Measurements from ENCODE around the gene P2RX4.
"Not testable (repeated sequence)": the region's sequence is repeated elsewhere in the genome, so short reads cannot be mapped to it uniquely, and the experiment has no call there.

The P2RX4 gene

GRCh38 chr12:121187501-121187900, 22.4 kb upstream of the P2RX4 start:
- no peak for DNase-seq (ENCODE audit: low read depth in 3 of 3, low spot score in 1 of 3)

- no peak for DNase-seq (ENCODE audit: low read depth in 3 of 3, low spot score in 1 of 3)
Observed at GRCh38 chr12:121188227-121188626, 21.7 kb upstream of the P2RX4 start.

- no peak for DNase-seq (ENCODE audit: low read depth in 3 of 3, low spot score in 1 of 3)
Observed at GRCh38 chr12:121189131-121189530, 20.8 kb upstream of the P2RX4 start.

GRCh38 chr12:121189619-121190155, 20.2 kb upstream of the P2RX4 start:
- DNase-seq (ENCODE audit: low read depth in 3 of 3, low spot score in 1 of 3), result no peak

- DNase-seq (ENCODE audit: low read depth in 3 of 3, low spot score in 1 of 3), result no peak
Observed at GRCh38 chr12:121190523-121191031, 19.4 kb upstream of the P2RX4 start.

GRCh38 chr12:121191151-121191550, 18.8 kb upstream of the P2RX4 start:
- DNase-seq (ENCODE audit: low read depth in 3 of 3, low spot score in 1 of 3), result no peak

DNA sequence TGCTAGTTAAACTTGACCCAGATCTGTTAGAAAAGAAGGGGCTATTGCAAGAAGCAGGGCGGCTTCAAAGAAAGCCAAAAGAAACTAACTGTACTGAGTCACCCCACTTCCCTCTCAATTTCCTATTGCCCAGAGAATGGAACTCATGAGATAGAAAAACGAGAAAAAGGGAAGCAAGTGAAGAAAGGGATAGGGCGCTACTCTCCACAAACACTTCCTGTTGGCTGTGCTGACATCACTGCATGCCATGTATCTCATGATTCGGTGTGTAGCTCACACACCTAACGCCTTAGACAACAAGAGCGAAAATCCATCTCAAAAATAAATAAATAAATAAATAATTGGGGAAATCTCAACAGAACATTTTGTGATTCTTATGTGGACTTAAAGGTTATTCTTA, 13.0 kb upstream of the P2RX4 start:
- DNase-seq (ENCODE audit: low read depth in 3 of 3, low spot score in 1 of 3), result no peak

- DNase-seq (ENCODE audit: low read depth in 3 of 3, low spot score in 1 of 3), result no peak
Observed at GRCh38 chr12:121198949-121199348, 11.0 kb upstream of the P2RX4 start.

DNA sequence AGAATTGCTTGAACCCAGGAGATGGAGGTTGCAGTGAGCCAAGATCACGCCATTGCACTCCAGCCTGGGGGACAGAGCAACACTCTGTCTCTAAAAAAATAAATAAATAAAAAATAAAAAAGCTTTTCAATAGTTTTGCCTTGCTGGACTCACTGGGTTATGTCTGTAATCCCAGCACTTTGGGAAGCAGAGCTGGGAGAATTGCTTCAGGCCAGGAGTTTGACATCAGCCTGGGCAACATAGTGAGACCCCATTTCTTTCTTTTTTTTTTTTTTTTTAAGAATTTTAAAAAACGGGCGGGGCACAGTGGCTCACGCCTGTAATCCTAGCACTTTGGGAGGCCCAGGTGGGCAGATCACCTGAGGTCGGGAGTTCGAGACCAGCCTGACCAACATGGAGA, 8.8 kb upstream of the P2RX4 start:
- DNase-seq (ENCODE audit: low read depth in 3 of 3, low spot score in 1 of 3), result not testable (repeated sequence)

- DNase-seq (ENCODE audit: low read depth in 3 of 3, low spot score in 1 of 3), result no peak
Observed at GRCh38 chr12:121202407-121203355, 7.2 kb upstream of the P2RX4 start.

- no peak for DNase-seq (ENCODE audit: low read depth in 3 of 3, low spot score in 1 of 3)
Observed at GRCh38 chr12:121203482-121203881, 6.4 kb upstream of the P2RX4 start.

DNA sequence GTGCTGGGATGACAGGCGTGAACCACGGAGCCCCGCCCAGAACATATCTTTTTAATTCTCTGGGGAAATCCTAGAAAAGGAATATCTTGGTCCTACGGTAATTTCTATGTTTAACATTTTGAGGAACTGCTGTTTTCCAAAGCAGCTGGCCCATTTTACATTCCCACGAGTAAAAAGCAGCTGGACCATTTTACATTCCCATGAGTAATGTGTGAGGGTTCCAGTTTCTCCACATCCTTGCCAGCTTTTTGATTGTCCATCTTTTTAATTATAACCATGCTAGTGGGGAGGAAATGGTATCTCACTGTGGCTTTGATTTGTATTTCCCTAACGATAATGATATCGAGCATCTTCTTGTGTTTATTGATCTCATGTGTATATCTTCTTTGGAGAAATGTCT, 4.4 kb upstream of the P2RX4 start:
- DNase-seq (ENCODE audit: low read depth in 3 of 3, low spot score in 1 of 3), result no peak

GRCh38 chr12:121208571-121208970, 1.4 kb upstream of the P2RX4 start:
- not testable (repeated sequence) for DNase-seq (ENCODE audit: low read depth in 3 of 3, low spot score in 1 of 3)

GRCh38 chr12:121209221-121209620, 708 bp upstream of the P2RX4 start:
- no peak for DNase-seq (ENCODE audit: low read depth in 3 of 3, low spot score in 1 of 3)

DNA sequence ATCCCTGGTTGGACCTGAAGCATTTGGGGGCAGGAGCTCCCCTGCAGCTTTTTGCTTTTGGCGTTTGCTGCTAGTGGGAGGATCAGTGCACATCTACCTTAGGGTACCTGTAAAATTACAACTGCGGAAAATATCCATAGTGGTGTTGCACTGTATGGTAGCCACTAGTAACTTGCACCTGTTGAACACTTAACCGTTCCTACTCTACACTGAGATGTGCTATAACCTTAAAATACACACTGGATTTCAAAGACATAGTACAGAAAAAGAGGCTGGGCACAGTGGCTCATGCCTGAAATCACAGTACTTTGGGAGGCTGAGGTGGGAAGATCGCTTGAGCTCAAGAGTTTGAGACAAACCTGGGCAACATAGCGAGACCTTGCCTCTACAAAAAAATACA, 2.9 kb downstream of the P2RX4 start:
- no peak for DNase-seq (ENCODE audit: low read depth in 3 of 3, low spot score in 1 of 3)

DNA sequence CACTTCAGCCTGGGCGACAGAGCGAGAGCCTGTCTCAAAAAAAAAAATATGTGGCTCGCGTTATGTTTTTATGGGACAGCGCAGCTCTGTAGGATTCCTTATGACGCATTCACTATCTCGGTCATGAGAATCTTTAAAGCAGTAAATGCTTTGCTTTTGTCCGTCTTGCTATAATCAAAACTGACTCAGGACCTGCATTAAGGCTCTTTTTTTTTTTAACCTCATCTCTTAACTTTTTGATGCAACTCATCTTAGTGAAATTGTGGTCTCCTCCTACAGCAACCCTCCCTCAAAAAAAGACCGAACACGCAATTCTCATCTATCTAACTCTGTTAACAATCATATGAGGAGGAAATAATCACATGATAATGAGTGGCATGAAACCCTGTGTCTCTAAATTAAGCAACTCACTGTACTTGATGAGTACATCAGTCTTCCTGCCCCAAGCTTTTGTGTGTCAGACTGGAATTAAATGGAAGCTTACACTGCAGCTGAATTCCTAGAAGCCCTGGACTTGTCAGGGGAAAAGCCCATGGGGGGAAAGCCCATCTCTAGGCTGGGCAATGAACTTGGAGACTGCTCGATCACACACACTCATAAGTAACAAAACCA, 4.3 kb downstream of the P2RX4 start:
- DNase-seq (ENCODE audit: low read depth in 3 of 3, low spot score in 1 of 3), result no peak

DNA sequence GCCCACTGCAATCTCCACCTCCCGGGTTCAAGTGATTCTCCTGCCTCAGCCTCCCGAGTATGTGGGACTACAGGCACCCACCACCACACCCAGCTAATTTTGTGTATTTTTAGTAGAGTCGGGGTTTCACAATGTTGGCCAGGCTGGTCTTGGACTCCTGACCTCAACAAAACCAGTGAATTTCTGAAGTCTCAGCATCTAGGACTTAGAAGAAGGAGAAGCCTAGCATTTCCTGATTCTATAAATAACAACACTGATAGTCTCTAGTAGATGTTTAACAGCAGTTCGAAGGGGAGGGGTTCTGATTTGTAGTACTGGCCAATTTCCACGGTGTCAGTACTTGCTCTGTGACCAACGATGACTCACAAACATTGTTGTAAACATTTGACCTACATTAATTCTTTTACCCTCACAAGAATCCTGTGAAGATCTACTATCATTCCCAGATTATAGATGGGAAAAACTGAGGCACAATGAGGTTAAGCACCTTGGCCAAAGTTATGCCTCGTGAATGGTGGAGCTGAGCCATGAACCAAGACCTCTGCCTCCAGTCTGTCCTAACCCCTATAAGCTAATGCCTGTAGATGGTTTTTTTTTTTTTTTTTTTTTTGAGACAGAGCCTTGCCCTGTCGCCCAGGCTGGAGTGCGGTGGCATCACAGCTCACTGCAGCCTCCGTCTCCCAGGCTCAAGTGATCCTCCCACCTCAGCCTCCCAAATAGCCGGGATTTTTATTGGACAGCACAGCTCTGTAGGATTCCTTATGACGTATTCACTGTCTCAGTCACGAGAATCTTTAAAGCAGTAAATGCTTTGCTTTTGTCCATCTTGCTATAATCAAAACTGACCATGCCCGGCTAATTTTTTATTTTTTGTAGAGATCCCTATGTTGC, 5.2 kb downstream of the P2RX4 start:
- DNase-seq (ENCODE audit: low read depth in 3 of 3, low spot score in 1 of 3), result no peak

DNA sequence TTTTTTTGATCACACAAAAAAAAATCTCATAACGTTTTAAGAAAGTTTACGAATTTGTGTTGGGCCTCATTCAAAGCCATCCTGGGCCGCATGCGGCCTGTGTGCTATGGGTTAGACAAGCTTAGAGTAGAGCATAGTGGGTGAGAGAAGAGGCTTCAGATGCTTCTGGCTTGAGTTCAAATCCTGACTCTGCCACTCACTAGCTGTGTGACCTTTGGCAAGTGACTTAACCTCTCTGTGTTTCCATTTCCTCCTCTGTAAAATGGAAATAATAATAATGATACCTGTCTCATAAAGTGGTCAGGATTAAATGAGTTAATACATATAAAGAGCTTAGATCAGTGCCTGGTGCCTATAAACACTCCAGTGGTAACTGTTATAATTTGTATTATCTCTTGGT, 6.2 kb downstream of the P2RX4 start:
- DNase-seq (ENCODE audit: low read depth in 3 of 3, low spot score in 1 of 3), result no peak

DNA sequence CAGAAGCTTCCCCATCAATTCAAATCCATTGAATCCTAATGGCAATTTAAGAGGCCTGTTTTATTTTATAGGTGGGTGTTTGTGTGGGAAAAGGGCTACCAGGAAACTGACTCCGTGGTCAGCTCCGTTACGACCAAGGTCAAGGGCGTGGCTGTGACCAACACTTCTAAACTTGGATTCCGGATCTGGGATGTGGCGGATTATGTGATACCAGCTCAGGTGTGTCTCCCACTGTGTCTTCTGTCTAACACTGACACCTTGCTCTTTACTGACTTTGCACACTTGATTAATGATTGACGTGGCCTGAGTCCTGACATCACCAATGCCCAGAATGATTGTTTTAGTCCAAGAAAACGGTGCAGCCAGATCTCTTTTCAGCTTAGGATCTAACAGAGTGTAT, 7.1 kb downstream of the P2RX4 start:
- no peak for DNase-seq (ENCODE audit: low read depth in 3 of 3, low spot score in 1 of 3)

DNA sequence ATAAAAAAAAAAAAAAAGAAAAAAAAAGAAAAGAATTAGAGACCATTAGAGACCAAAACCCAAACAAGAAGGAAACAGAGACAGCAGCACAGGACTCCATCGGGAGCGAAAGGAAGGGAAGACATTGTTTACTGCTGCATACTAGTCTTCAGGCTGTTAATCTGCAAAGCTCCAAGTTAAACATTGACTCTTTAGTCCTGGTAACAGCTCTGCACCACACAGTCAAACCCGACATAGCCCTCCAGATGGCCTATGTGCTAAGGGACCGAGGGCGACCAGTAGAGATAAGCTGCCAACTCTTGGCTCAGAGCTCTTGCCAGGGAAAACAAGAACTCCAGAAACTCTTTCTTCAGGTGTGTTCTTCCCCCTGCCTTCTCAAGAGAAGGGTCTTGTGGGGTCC, 7.8 kb downstream of the P2RX4 start:
- DNase-seq (ENCODE audit: low read depth in 3 of 3, low spot score in 1 of 3), result no peak

Data from stimulated activated CD4-positive, alpha-beta T cell treated with anti-CD3 and anti-CD28 coated beads, TNF-alpha, amount 100 ng/mL, for 1 hour (primary cell).